Neural cell (in vitro differentiated cells): ENCODE measurements around the gene APEX1. TPM values are rescaled to one million over a fixed set of nuclear protein-coding genes. Genes with fewer than 3 reads are reported as not detected.

Source experiments
- H2AFZ ChIP-seq: fragments of 200-600, 300-800 bp; sonication (generic), shearing (Covaris generic); 2 replicates; pipeline ENCODE4 v1.6.0; 2014; ENCODE audit warnings: low read depth, mild to moderate bottlenecking, antibody characterized with exemption, low read length, moderate library complexity
- H3F3A ChIP-seq: fragments of 200-600 bp; shearing (Covaris generic); 2 replicates; pipeline ENCODE4 v1.6.1; 2016; ENCODE audit warnings: mild to moderate bottlenecking, moderate library complexity, mixed read lengths, antibody characterized with exemption, low read length; ENCODE audit not compliant: insufficient read depth, poor library complexity, severe bottlenecking
- H3K27ac ChIP-seq: fragments of 200-600, 300-800 bp; sonication (generic), shearing (Covaris generic); 2 replicates; pipeline ENCODE4 v1.5.1; 2014; ENCODE audit warnings: mild to moderate bottlenecking, low read length, moderate library complexity
- H3K27me3 ChIP-seq: fragments of 300-800, 200-600 bp; sonication (generic), shearing (Covaris generic); 2 replicates; pipeline ENCODE4 v1.6.0; 2014; ENCODE audit warnings: mild to moderate bottlenecking, low read depth, low read length, moderate library complexity; ENCODE audit not compliant: insufficient read depth
- H3K36me3 ChIP-seq: fragments of 300-800, 200-600 bp; sonication (generic), shearing (Covaris generic); 2 replicates; pipeline ENCODE4 v1.5.1; 2014; ENCODE audit warnings: mild to moderate bottlenecking, antibody characterized with exemption, low read length, moderate library complexity; ENCODE audit not compliant: insufficient read depth
- H3K4me2 ChIP-seq: fragments of 300-800, 200-600 bp; sonication (generic), shearing (Covaris generic); 2 replicates; pipeline ENCODE4 v1.6.0; 2014; ENCODE audit warnings: mild to moderate bottlenecking, low read length
- H3K4me3 ChIP-seq: fragments of 300-800, 200-600 bp; sonication (generic), shearing (Covaris generic); 2 replicates; pipeline ENCODE4 v1.5.1; 2014; ENCODE audit warnings: mild to moderate bottlenecking, low read length, moderate library complexity
- H3K79me2 ChIP-seq: fragments of 200-600 bp; shearing (Covaris generic); replicated peaks from 2 replicates; pipeline ENCODE4 v1.6.0; 2014; ENCODE audit warnings: mild to moderate bottlenecking, low read length, moderate library complexity; ENCODE audit not compliant: insufficient read depth
- H3K9ac ChIP-seq: fragments of 300-800, 200-600 bp; sonication (generic), shearing (Covaris generic); 2 replicates; pipeline ENCODE4 v1.6.1; 2016; ENCODE audit warnings: mild to moderate bottlenecking, low read length, mixed read lengths
- H3K9me2 ChIP-seq: fragments of 200-600 bp; shearing (Covaris generic); 2 replicates; pipeline ENCODE4 v1.6.1; 2016; ENCODE audit warnings: mild to moderate bottlenecking, low read length, mixed read lengths; ENCODE audit not compliant: insufficient read depth
- H3K9me3 ChIP-seq: fragments of 200-600, 300-800 bp; sonication (generic), shearing (Covaris generic); 2 replicates; pipeline ENCODE4 v1.6.1; 2016; ENCODE audit warnings: mild to moderate bottlenecking, mixed run types, low read length, moderate library complexity, mixed read lengths
- H4K20me1 ChIP-seq: fragments of 200-600 bp; shearing (Covaris generic); 2 replicates; pipeline ENCODE4 v1.6.1; 2016; ENCODE audit warnings: mild to moderate bottlenecking, mixed run types; ENCODE audit not compliant: insufficient read depth
- CTCF ChIP-seq: fragments of 450-650 bp; IDR thresholded peaks from 2 replicates; pipeline ENCODE4 v1.5.1; 2014; ENCODE audit warnings: antibody characterized with exemption, mild to moderate bottlenecking, moderate library complexity; ENCODE audit not compliant: poor library complexity, severe bottlenecking
- EP300 ChIP-seq: fragments of 450-650 bp; conservative IDR thresholded peaks from 2 replicates; pipeline ENCODE4 v1.6.1; 2014; ENCODE audit warnings: antibody characterized with exemption, mild to moderate bottlenecking, moderate library complexity; ENCODE audit not compliant: poor library complexity, severe bottlenecking
- EZH2 ChIP-seq: fragments of 200-600, 300-800 bp; shearing (Covaris generic), sonication (generic); IDR thresholded peaks from 2 replicates; pipeline ENCODE4 v1.6.1; 2014; ENCODE audit warnings: antibody characterized with exemption, low read length, borderline replicate concordance, mild to moderate bottlenecking; ENCODE audit not compliant: insufficient read depth, poor library complexity, severe bottlenecking
- MXI1 ChIP-seq: fragments of 450-650 bp; conservative IDR thresholded peaks from 2 replicates; pipeline ENCODE4 v1.6.1; 2014; ENCODE audit warnings: antibody characterized with exemption, mild to moderate bottlenecking; ENCODE audit not compliant: poor library complexity, severe bottlenecking
- POLR2AphosphoS5 ChIP-seq: IDR thresholded peaks from 2 replicates; pipeline ENCODE4 v1.6.1; 2012
- RAD21 ChIP-seq: fragments of 450-650 bp; conservative IDR thresholded peaks from 2 replicates; pipeline ENCODE4 v1.6.1; 2014; ENCODE audit warnings: antibody characterized with exemption, mild to moderate bottlenecking, moderate library complexity
- REST ChIP-seq: IDR thresholded peaks from 2 replicates; pipeline ENCODE4 v1.6.1; 2012; ENCODE audit warnings: borderline replicate concordance
- SMC3 ChIP-seq: fragments of 450-650 bp; conservative IDR thresholded peaks from 2 replicates; pipeline ENCODE4 v1.6.1; 2014; ENCODE audit warnings: antibody characterized with exemption, mild to moderate bottlenecking, moderate library complexity; ENCODE audit not compliant: poor library complexity
- TAF1 ChIP-seq: IDR thresholded peaks from 2 replicates; pipeline ENCODE4 v1.6.1; 2012; ENCODE audit warnings: low read depth
- polyA plus RNA-seq: library from polyadenylated mRNA; depleted of rRNA; stranded (reverse); fragments of >200 nt; gene quantifications from 2 replicates; pipeline ENCODE4 v1.2.3, GENCODE V29; 2014

APEX1 gene
- polyA plus RNA-seq, 1 donor from 2014 or later = 44.5 TPM

- no peaks in the 10 kb centered on the region for H3K79me2 ChIP-seq
- H2AFZ ChIP-seq = peak overlapping the region; percentile 51
- peaks cover 9% of the 10 kb centered on the region for H3K27me3 ChIP-seq
- peak overlapping the region; percentile 88 for H3K4me3 ChIP-seq
- no peaks in the 10 kb centered on the region for H3K9me2 ChIP-seq
- H4K20me1 ChIP-seq = no peaks in the 10 kb centered on the region
- peak overlapping the region; percentile 56 for H3K4me2 ChIP-seq
- TF ChIP-seq EZH2 = no peak
- TF ChIP-seq CTCF = no peak
- no peak for TF ChIP-seq POLR2AphosphoS5
- TF ChIP-seq TAF1 = no peak
- no peaks in the 10 kb centered on the region for H3F3A ChIP-seq
- no peaks in the 10 kb centered on the region for H3K36me3 ChIP-seq
- peak overlapping the region; percentile 56 for H3K27ac ChIP-seq
- no peaks in the 10 kb centered on the region for H3K9me3 ChIP-seq
- H3K9ac ChIP-seq = peak overlapping the region; percentile 66
These were observed 41.3 kb upstream of the APEX1 start for GRCh38 chr14:20413744-20414082.

GRCh38 chr14:20415782-20416206, 39.2 kb upstream of the APEX1 start:
- H3K27ac ChIP-seq = no peak overlapping the region
- H3K79me2 ChIP-seq = no peaks in the 10 kb centered on the region
- H3K9me2 ChIP-seq = no peaks in the 10 kb centered on the region
- no peak overlapping the region for H3K4me2 ChIP-seq
- H3K9me3 ChIP-seq = no peaks in the 10 kb centered on the region
- no peaks in the 10 kb centered on the region for H4K20me1 ChIP-seq
- no peak overlapping the region for H3K4me3 ChIP-seq
- peak; percentile 32 for TF ChIP-seq CTCF
- no peak for TF ChIP-seq EP300
- H3K36me3 ChIP-seq = no peaks in the 10 kb centered on the region
- H3K9ac ChIP-seq = no peak overlapping the region
- H3F3A ChIP-seq = no peaks in the 10 kb centered on the region
- peaks cover 9% of the 10 kb centered on the region for H3K27me3 ChIP-seq
- no peak overlapping the region for H2AFZ ChIP-seq

- no peaks in the 10 kb centered on the region for H4K20me1 ChIP-seq
- no peak overlapping the region for H3K27ac ChIP-seq
- no peak overlapping the region for H3K4me3 ChIP-seq
- peaks cover 9% of the 10 kb centered on the region for H3K27me3 ChIP-seq
- H3K9me2 ChIP-seq = no peaks in the 10 kb centered on the region
- TF ChIP-seq CTCF (no peak), REST (no peak), RAD21 (no peak), MXI1 (no peak), SMC3 (no peak), POLR2AphosphoS5 (no peak), EZH2 (no peak)
- no peak overlapping the region for H3K9ac ChIP-seq
- H2AFZ ChIP-seq = no peak overlapping the region
- no peak overlapping the region for H3K4me2 ChIP-seq
- H3F3A ChIP-seq = no peaks in the 10 kb centered on the region
- H3K9me3 ChIP-seq = no peaks in the 10 kb centered on the region
- H3K79me2 ChIP-seq = no peaks in the 10 kb centered on the region
- H3K36me3 ChIP-seq = no peaks in the 10 kb centered on the region
These were observed 38.8 kb upstream of the APEX1 start for GRCh38 chr14:20416223-20416622.
